Measurements from ENCODE around the gene PIGL.

PIGL gene

DNA sequence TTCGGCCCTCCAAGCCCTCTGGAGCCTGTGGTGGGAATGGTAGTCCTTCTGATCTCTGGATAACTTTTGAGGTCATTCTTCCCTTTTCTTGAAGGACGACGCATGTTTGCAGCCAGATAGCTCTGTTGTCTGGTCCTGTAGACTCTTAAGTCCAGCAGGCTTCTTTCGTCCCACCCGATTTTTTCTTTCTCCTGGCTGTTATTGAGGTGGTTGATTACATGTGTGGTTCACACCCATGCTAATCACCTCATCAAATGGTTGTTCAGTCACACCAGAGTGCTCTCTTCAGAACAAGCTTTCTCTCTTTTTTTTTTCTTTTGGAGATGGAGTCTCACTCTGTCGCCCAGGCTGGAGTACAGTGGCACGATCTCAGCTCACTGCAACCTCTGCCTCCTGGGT lies 30.6 kb downstream of the PIGL start:
- TF ChIP-seq, protein P1, sequence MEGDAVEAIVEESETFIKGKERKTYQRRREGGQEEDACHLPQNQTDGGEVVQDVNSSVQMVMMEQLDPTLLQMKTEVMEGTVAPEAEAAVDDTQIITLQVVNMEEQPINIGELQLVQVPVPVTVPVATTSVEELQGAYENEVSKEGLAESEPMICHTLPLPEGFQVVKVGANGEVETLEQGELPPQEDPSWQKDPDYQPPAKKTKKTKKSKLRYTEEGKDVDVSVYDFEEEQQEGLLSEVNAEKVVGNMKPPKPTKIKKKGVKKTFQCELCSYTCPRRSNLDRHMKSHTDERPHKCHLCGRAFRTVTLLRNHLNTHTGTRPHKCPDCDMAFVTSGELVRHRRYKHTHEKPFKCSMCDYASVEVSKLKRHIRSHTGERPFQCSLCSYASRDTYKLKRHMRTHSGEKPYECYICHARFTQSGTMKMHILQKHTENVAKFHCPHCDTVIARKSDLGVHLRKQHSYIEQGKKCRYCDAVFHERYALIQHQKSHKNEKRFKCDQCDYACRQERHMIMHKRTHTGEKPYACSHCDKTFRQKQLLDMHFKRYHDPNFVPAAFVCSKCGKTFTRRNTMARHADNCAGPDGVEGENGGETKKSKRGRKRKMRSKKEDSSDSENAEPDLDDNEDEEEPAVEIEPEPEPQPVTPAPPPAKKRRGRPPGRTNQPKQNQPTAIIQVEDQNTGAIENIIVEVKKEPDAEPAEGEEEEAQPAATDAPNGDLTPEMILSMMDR (IDR thresholded peaks at IDR 0.05; ENCODE audit: borderline replicate concordance, control extremely low read depth, extremely low read depth, insufficient read depth, missing control alignments): no peak
- in situ Hi-C loops (cut with MboI; ENCODE audit: low sequenced_read_pairs, unreplicated experiment): no loop called here
- no peak for DNase-seq (ENCODE audit: low spot score)

DNA sequence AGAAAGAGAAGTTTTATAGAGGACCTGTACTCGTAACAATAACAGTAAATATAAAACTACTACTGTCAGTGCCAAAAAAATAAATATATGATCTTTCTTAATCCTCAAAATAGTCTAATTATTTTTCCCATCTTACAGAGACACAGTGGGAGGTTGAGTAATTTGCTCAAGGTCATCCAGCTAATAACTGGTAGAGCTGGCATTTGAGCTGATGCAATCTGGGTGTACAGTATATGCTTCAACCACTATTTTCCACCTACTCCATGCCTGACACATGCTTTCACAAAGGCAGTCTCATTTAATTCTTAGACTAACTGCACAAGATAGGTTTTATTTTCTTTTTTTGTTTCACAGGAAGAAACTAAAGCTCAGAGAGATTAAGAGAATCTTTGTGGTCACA lies 33.6 kb downstream of the PIGL start:
- in situ Hi-C loops (cut with MboI; ENCODE audit: low sequenced_read_pairs, unreplicated experiment): no loop called here
- TF ChIP-seq, protein P1 (IDR thresholded peaks at IDR 0.05; ENCODE audit: borderline replicate concordance, control extremely low read depth, extremely low read depth, insufficient read depth, missing control alignments): no peak
- no peak for DNase-seq (ENCODE audit: low spot score)

DNA sequence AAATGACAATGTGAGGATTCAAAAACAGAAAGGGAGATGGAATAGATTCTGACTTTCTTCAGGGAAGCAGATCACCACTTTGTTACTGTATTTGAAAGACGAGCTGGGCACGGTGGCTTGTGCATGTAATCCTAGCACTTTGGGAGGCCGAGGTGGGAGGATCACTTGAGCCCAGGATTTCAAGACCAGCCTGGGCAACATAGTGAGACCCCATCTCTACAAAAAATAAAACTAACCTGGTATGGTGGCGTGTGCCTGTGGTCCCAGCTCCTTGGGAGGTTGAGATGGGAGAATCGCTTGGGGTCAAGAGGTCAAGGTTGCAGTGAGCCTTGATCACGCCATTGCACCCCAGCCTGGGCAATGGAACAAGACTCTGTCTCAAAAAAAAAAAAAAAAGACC lies 34.0 kb downstream of the PIGL start:
- DNase-seq (ENCODE audit: low spot score): no peak
- in situ Hi-C loops (cut with MboI; ENCODE audit: low sequenced_read_pairs, unreplicated experiment): no loop called here
- TF ChIP-seq, protein P1 (IDR thresholded peaks at IDR 0.05; ENCODE audit: borderline replicate concordance, control extremely low read depth, extremely low read depth, insufficient read depth, missing control alignments): no peak

DNA sequence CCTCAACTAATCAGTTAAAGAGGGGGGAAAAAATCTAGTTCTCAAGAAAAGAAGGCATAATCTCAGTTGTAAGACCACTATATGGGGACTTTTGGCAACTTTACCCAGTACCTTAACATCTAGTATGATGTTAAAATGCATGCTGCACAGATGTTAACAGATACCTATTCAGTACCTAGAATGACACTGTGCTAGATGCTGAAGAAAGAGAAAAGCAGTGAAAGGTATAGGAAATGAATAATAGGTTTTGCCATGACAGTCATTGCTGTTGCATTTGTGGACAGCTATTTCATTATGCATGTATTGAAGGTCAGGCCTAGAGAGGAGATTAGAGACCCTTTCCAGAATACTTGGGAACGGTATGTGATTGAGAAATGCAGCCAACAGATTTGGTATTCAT lies 34.5 kb downstream of the PIGL start:
- in situ Hi-C loops (cut with MboI; ENCODE audit: low sequenced_read_pairs, unreplicated experiment): no loop called here
- DNase-seq (ENCODE audit: low spot score): no peak

DNA sequence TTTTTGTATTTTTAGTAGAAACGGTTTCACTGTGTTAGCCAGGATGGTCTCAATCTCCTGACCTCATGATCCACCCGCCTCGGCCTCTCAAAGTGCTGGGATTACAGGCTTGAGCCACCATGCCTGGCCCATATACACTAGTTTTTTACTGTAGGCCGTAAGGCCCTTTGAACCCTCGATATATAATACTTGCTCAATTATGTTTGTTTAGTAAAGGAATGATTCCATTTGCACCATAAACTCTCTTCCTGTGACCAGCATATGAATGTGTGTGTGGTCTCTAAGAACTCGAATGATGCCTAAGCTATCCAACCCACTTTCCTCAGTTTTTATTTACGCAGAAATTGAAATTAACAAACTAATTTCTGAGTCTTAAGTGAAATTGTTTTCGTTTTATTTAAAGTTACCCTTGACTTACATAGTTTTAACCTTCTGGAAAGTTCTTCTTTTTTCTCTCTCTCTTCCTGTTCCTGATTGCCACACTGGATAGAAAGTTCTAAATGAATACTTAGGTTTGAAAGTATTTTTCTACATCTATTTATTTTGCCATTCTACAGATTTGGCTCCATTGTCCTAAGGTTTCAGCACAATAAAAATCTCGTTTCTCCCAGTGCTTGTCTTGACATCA lies 37.9 kb downstream of the PIGL start:
- no peak for DNase-seq (ENCODE audit: low spot score)
- TF ChIP-seq, protein P1 (IDR thresholded peaks at IDR 0.05; ENCODE audit: borderline replicate concordance, control extremely low read depth, extremely low read depth, insufficient read depth, missing control alignments): no peak
- in situ Hi-C loops (cut with MboI; ENCODE audit: low sequenced_read_pairs, unreplicated experiment): no loop called here

More for the DNA sequence above, 34.5 kb downstream of the PIGL start:
- TF ChIP-seq, protein P1 (IDR thresholded peaks at IDR 0.05; ENCODE audit: borderline replicate concordance, control extremely low read depth, extremely low read depth, insufficient read depth, missing control alignments): no peak

DNA sequence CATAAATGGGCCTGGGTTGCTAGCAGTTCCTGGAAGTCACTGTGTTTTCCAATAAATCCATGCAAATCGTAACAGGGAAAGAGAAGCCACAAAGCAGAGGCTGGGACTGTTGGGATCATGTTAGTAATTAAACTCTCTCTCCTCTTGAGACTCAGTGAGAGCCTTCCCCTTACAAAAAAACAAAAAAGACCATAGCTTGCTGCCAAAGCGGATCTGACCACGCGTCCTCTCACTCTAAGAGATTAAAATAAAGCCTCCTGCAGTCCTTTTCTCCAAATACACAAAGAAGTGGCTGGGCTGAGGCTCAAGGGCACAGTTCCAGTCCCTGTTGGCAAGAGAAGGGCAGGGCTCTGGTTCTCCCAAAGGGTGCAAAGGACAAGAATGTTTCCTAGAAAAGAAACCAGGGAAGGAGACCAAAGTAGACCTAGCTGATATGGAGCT lies 38.5 kb downstream of the PIGL start:
- no peak for DNase-seq (ENCODE audit: low spot score)

More for the DNA sequence above, 38.5 kb downstream of the PIGL start:
- TF ChIP-seq, protein P1 (IDR thresholded peaks at IDR 0.05; ENCODE audit: borderline replicate concordance, control extremely low read depth, extremely low read depth, insufficient read depth, missing control alignments): no peak
- in situ Hi-C loops (cut with MboI; ENCODE audit: low sequenced_read_pairs, unreplicated experiment): no loop called here

Data from GM13976 (cell line).